ENCODE measurements around the gene RNASE9.
"Not testable (repeated sequence)": the region's sequence is repeated elsewhere in the genome, so short reads cannot be mapped to it uniquely, and the experiment has no call there.

DNA sequence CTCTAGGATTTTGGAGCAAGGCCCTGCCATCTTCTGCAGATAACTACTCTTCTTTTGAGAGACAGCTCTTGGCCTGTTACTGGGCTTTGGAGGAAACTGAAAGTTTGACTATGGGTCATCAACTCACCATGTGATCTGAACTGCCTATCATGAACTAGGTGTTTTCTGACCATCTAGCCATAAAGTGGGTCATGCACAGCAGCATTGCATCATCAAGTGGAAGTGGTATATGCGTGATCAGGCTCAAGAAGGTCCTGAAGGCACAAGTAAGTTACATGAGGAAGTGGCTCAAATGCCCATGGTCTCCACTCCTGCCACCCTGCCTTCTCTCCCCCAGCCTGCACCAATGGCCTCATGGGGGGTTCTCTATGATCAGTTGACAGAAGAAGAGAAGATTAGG lies 9.9 kb upstream of the RNASE9 start:
- TF ChIP-seq, protein P1, sequence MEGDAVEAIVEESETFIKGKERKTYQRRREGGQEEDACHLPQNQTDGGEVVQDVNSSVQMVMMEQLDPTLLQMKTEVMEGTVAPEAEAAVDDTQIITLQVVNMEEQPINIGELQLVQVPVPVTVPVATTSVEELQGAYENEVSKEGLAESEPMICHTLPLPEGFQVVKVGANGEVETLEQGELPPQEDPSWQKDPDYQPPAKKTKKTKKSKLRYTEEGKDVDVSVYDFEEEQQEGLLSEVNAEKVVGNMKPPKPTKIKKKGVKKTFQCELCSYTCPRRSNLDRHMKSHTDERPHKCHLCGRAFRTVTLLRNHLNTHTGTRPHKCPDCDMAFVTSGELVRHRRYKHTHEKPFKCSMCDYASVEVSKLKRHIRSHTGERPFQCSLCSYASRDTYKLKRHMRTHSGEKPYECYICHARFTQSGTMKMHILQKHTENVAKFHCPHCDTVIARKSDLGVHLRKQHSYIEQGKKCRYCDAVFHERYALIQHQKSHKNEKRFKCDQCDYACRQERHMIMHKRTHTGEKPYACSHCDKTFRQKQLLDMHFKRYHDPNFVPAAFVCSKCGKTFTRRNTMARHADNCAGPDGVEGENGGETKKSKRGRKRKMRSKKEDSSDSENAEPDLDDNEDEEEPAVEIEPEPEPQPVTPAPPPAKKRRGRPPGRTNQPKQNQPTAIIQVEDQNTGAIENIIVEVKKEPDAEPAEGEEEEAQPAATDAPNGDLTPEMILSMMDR (IDR thresholded peaks at IDR 0.05), result not testable (repeated sequence)
- not testable (repeated sequence) for TF ChIP-seq POLR2A, POLR2AphosphoS5, EP300 (IDR thresholded peaks at IDR 0.05)
